PC-3 (cell line): ENCODE data around the gene IFT20. TPM values are rescaled to one million over a fixed set of nuclear protein-coding genes. Genes with fewer than 3 reads are reported as not detected.

Source experiments
- ATAC-seq: fragments of 200-7000 bp; cut with Tn5 transposase; 2 replicates; pipeline ENCODE4 v1.9.1; 2020; ENCODE audit warnings: mild to moderate bottlenecking, moderate library complexity
- BruUV-seq: library from RNA; stranded (reverse); fragments of 400-500 nt; replicated peaks from 2 replicates; lab custom pipeline; 2021; lab: Mats Ljungman, UMichigan
- CTCF ChIA-PET: fragments of 300-600 bp; sonication (Branson Sonifier 250); formaldehyde crosslinking; loops from one replicate; lab custom pipeline; 2022; ENCODE audit warnings: antibody characterized with exemption; lab: Charles Lee
- POLR2A ChIA-PET: fragments of 300-600 bp; sonication (Branson Sonifier 250); formaldehyde crosslinking; loops from one replicate; lab custom pipeline; 2022; ENCODE audit warnings: antibody characterized with exemption; ENCODE audit not compliant: unreplicated experiment; lab: Charles Lee
- DNase-seq: peaks from one replicate; pipeline ENCODE4 v3.0.0-alpha.2; 2015
- H2AFZ ChIP-seq: fragments of 300-600 bp; sonication (generic); 2 replicates; pipeline ENCODE4 v1.6.0; 2016; ENCODE audit warnings: antibody characterized with exemption, low read length
- H3F3A ChIP-seq: fragments of 300-600 bp; sonication (generic); one replicate; pipeline ENCODE4 v1.6.0; 2017; ENCODE audit warnings: antibody characterized with exemption, low read length, control low read depth, mild to moderate bottlenecking; ENCODE audit not compliant: unreplicated experiment
- H3K27ac ChIP-seq: fragments of 300-600 bp; sonication (generic); 2 replicates; pipeline ENCODE4 v1.5.1; 2016; ENCODE audit warnings: mild to moderate bottlenecking, low read length
- H3K27me3 ChIP-seq: fragments of 300-600 bp; sonication (generic); 2 replicates; pipeline ENCODE4 v1.6.1; 2016; ENCODE audit warnings: low read length, mixed read lengths
- H3K36me3 ChIP-seq: fragments of 300-600 bp; sonication (generic); 2 replicates; pipeline ENCODE4 v1.6.1; 2016; ENCODE audit warnings: low read depth, mixed run types, low read length, mixed read lengths
- H3K4me1 ChIP-seq: fragments of 300-600 bp; sonication (generic); 2 replicates; pipeline ENCODE4 v1.5.1; 2016; ENCODE audit warnings: low read length; ENCODE audit not compliant: insufficient read depth
- H3K4me2 ChIP-seq: fragments of 300-600 bp; sonication (generic); 2 replicates; pipeline ENCODE4 v1.6.0; 2016; ENCODE audit warnings: low read length
- H3K4me3 ChIP-seq: fragments of 300-600 bp; sonication (generic); 2 replicates; pipeline ENCODE4 v1.5.1; 2016; ENCODE audit warnings: mild to moderate bottlenecking, low read length, mixed read lengths
- H3K79me2 ChIP-seq: fragments of 300-600 bp; sonication (generic); 2 replicates; pipeline ENCODE4 v1.6.1; 2017; ENCODE audit warnings: low read length, mixed read lengths
- H3K9ac ChIP-seq: fragments of 300-600 bp; sonication (generic); 2 replicates; pipeline ENCODE4 v1.6.0; 2016; ENCODE audit warnings: mild to moderate bottlenecking, low read length
- H3K9me2 ChIP-seq: fragments of 300-600 bp; sonication (generic); replicated peaks from 2 replicates; pipeline ENCODE4 v1.6.1; 2016; ENCODE audit warnings: mixed run types, low read length, mixed read lengths
- H3K9me3 ChIP-seq: fragments of 300-600 bp; sonication (generic); 2 replicates; pipeline ENCODE4 v1.6.1; 2016; ENCODE audit warnings: low read length, mixed read lengths
- H4K20me1 ChIP-seq: fragments of 300-600 bp; sonication (generic); 2 replicates; pipeline ENCODE4 v1.6.1; 2016; ENCODE audit warnings: low read length, mixed read lengths
- CTCF ChIP-seq: fragments of 300-600 bp; sonication (generic); conservative IDR thresholded peaks from 2 replicates; pipeline ENCODE4 v1.5.1; 2017; ENCODE audit warnings: antibody characterized with exemption, low read depth, mild to moderate bottlenecking, low read length
- EZH2 ChIP-seq: fragments of 300-600 bp; sonication (generic); IDR thresholded peaks from one replicate; pipeline ENCODE4 v1.6.1; 2017; ENCODE audit warnings: antibody characterized with exemption, mild to moderate bottlenecking, low read length; ENCODE audit not compliant: unreplicated experiment
- EZH2phosphoT487 ChIP-seq: fragments of 300-600 bp; sonication (generic); IDR thresholded peaks from 2 replicates; pipeline ENCODE4 v1.6.1; 2018; ENCODE audit warnings: mild to moderate bottlenecking, antibody characterized with exemption, low read length, borderline replicate concordance
- intact Hi-C: fragments of 100-400 bp; cut with micrococcal nuclease; formaldehyde crosslinking; loops from 2 replicates; pipeline ENCODE4 v1.9.0; 2023
- total RNA-seq: library from RNA; depleted of rRNA; stranded (reverse); fragments of >200 nt; gene quantifications from 2 replicates; pipeline ENCODE4 v1.2.3, GENCODE V29; 2014

The IFT20 gene
- total RNA-seq, 1 experiment from 2014 or later, result 23.1 TPM

- CTCF ChIA-PET, result interaction anchor here (1.0 kb wide), 1 partner anchor 11 kb away, joined by 5 read pairs; the partner anchor contains the start of genes IFT20 and TNFAIP1
- peak overlapping the region; percentile 36; the same call in 1 of the 2 replicates for H3K4me3 ChIP-seq
- H3K79me2 ChIP-seq, result no peaks in the 10 kb centered on the region
- H2AFZ ChIP-seq, result no peak overlapping the region
- H3K36me3 ChIP-seq, result peaks cover 16% of the 10 kb centered on the region; the same call in 1 of the 2 replicates
- no peak overlapping the region for H3K9ac ChIP-seq
- peaks cover 28% of the 10 kb centered on the region for H3K4me1 ChIP-seq
- H3F3A ChIP-seq, result peaks cover 6% of the 10 kb centered on the region
- BruUV-seq, result no TSS peak
- H3K27ac ChIP-seq, result peak overlapping the region; percentile 92
- intact Hi-C loops, result loop anchor here (1.0 kb wide), 1 partner anchor 11 kb away; the partner anchor contains the start of gene POLDIP2
- POLR2A ChIA-PET, result interaction anchor here (1.9 kb wide), 1 partner anchor 11 kb away, joined by 14 read pairs; the partner anchor contains the start of genes IFT20 and TNFAIP1
- peak overlapping the region; percentile 74 for H3K4me2 ChIP-seq
- no peaks in the 10 kb centered on the region for H3K27me3 ChIP-seq
- H3K9me2 ChIP-seq, result no peaks in the 10 kb centered on the region
- peak; percentile 57 for ATAC-seq
- no peaks in the 10 kb centered on the region for H4K20me1 ChIP-seq
- H3K9me3 ChIP-seq, result no peaks in the 10 kb centered on the region
- no peak for DNase-seq
- no peak for TF ChIP-seq EZH2phosphoT487
- TF ChIP-seq CTCF, result peak; percentile 37; the same call in 1 of the 2 replicates
- TF ChIP-seq EZH2, result no peak
Measured at GRCh38 chr17:28346746-28347246, 11.5 kb upstream of the IFT20 start.

GRCh38 chr17:28346199-28346580 is 10.9 kb upstream of the IFT20 start:
- ATAC-seq (no peak), DNase-seq (no peak)
- peaks cover 16% of the 10 kb centered on the region; the same call in 1 of the 2 replicates for H3K36me3 ChIP-seq
- H3K27me3 ChIP-seq, result no peaks in the 10 kb centered on the region
- TSS peak; percentile 15 for BruUV-seq
- H3F3A ChIP-seq, result peaks cover 6% of the 10 kb centered on the region
- H3K27ac ChIP-seq, result peak overlapping the region; percentile 92
- H3K9ac ChIP-seq, result no peak overlapping the region
- H4K20me1 ChIP-seq, result no peaks in the 10 kb centered on the region
- no peaks in the 10 kb centered on the region for H3K9me3 ChIP-seq
- peak overlapping the region; percentile 74 for H3K4me2 ChIP-seq
- no peak for TF ChIP-seq EZH2
- TF ChIP-seq CTCF, result no peak
- no peak for TF ChIP-seq EZH2phosphoT487
- H3K4me1 ChIP-seq, result peaks cover 28% of the 10 kb centered on the region
- H3K79me2 ChIP-seq, result no peaks in the 10 kb centered on the region
- no peaks in the 10 kb centered on the region for H3K9me2 ChIP-seq
- no peak overlapping the region for H2AFZ ChIP-seq
- peak overlapping the region; percentile 36; the same call in 1 of the 2 replicates for H3K4me3 ChIP-seq
- POLR2A ChIA-PET, result no interaction called here
- intact Hi-C loops, result no loop called here
- CTCF ChIA-PET, result no interaction called here
